Measurements from ENCODE around the gene GGCX.
"Not testable (repeated sequence)": the region's sequence is repeated elsewhere in the genome, so short reads cannot be mapped to it uniquely, and the experiment has no call there.

The GGCX gene

GRCh38 chr2:85560812-85561279 is 447 bp downstream of the GGCX start:
- no peak for TF ChIP-seq CTCF (IDR thresholded peaks at IDR 0.05; ENCODE audit: low read depth, low read length, poor library complexity, severe bottlenecking)
- TF ChIP-seq EZH2phosphoT487 (IDR thresholded peaks at IDR 0.05; ENCODE audit: borderline replicate concordance, low read length) = no peak
- H3K9me2 ChIP-seq (replicated peaks; ENCODE audit: control insufficient read depth, low read length) = no peaks in the 10 kb centered on the region
- no peak overlapping the region for H3K27ac ChIP-seq (ENCODE audit: low read depth, low read length)
- peak overlapping the region; percentile 72 for H3K4me2 ChIP-seq (ENCODE audit: low read length)
- H3K36me3 ChIP-seq (ENCODE audit: control insufficient read depth, low read length) = peaks cover 20% of the 10 kb centered on the region
- H3K4me3 ChIP-seq (ENCODE audit: low read length) = peak overlapping the region; percentile 80
- H4K20me1 ChIP-seq (ENCODE audit: control insufficient read depth, insufficient read depth, low read depth, low read length) = no peaks in the 10 kb centered on the region
- H3K79me2 ChIP-seq (ENCODE audit: control insufficient read depth, low read length) = peaks cover 31% of the 10 kb centered on the region
- H3F3A ChIP-seq (ENCODE audit: control insufficient read depth, insufficient read depth) = peaks cover 4% of the 10 kb centered on the region; the same call in 1 of the 2 replicates
- peaks cover 30% of the 10 kb centered on the region for H3K4me1 ChIP-seq (ENCODE audit: control insufficient read depth, low read length)
- H3K9me3 ChIP-seq (ENCODE audit: control insufficient read depth, insufficient read depth, low read length) = no peaks in the 10 kb centered on the region
- no peaks in the 10 kb centered on the region for H3K27me3 ChIP-seq (ENCODE audit: control insufficient read depth, low read length)

- H3K9me3 ChIP-seq (ENCODE audit: control insufficient read depth, insufficient read depth, low read length); H3K27me3 ChIP-seq (ENCODE audit: control insufficient read depth, low read length); H3K9me2 ChIP-seq (replicated peaks; ENCODE audit: control insufficient read depth, low read length); H3K27ac ChIP-seq (ENCODE audit: low read depth, low read length); H3F3A ChIP-seq (ENCODE audit: control insufficient read depth, insufficient read depth); H4K20me1 ChIP-seq (ENCODE audit: control insufficient read depth, insufficient read depth, low read depth, low read length): not testable (repeated sequence)
- H3K4me3 ChIP-seq (ENCODE audit: low read length) = peak overlapping the region; percentile 80
- H3K4me2 ChIP-seq (ENCODE audit: low read length) = peak overlapping the region; percentile 72
- H3K4me1 ChIP-seq (ENCODE audit: control insufficient read depth, low read length) = peaks cover 30% of the 10 kb centered on the region
- H3K36me3 ChIP-seq (ENCODE audit: control insufficient read depth, low read length) = peaks cover 22% of the 10 kb centered on the region
- H3K79me2 ChIP-seq (ENCODE audit: control insufficient read depth, low read length) = peaks cover 31% of the 10 kb centered on the region
Measured at GRCh38 chr2:85560403-85560726, 928 bp downstream of the GGCX start.

- H4K20me1 ChIP-seq (ENCODE audit: control insufficient read depth, insufficient read depth, low read depth, low read length) = no peaks in the 10 kb centered on the region
- peaks cover 17% of the 10 kb centered on the region for H3K4me1 ChIP-seq (ENCODE audit: control insufficient read depth, low read length)
- TF ChIP-seq CTCF (IDR thresholded peaks at IDR 0.05; ENCODE audit: low read depth, low read length, poor library complexity, severe bottlenecking) (no peak), EZH2phosphoT487 (IDR thresholded peaks at IDR 0.05; ENCODE audit: borderline replicate concordance, low read length) (no peak)
- H3K4me2 ChIP-seq (ENCODE audit: low read length) = no peak overlapping the region
- H3K27ac ChIP-seq (ENCODE audit: low read depth, low read length) = no peak overlapping the region
- peaks cover 38% of the 10 kb centered on the region for H3K36me3 ChIP-seq (ENCODE audit: control insufficient read depth, low read length)
- H3K79me2 ChIP-seq (ENCODE audit: control insufficient read depth, low read length) = peaks cover 31% of the 10 kb centered on the region
- H3K9me3 ChIP-seq (ENCODE audit: control insufficient read depth, insufficient read depth, low read length) = no peaks in the 10 kb centered on the region
- no peak overlapping the region for H3K4me3 ChIP-seq (ENCODE audit: low read length)
- H3K27me3 ChIP-seq (ENCODE audit: control insufficient read depth, low read length) = no peaks in the 10 kb centered on the region
- no peaks in the 10 kb centered on the region for H3K9me2 ChIP-seq (replicated peaks; ENCODE audit: control insufficient read depth, low read length)
- no peaks in the 10 kb centered on the region for H3F3A ChIP-seq (ENCODE audit: control insufficient read depth, insufficient read depth)
Measured at GRCh38 chr2:85558160-85558559, 3.1 kb downstream of the GGCX start.

- no peaks in the 10 kb centered on the region for H3F3A ChIP-seq (ENCODE audit: control insufficient read depth, insufficient read depth)
- H3K9me2 ChIP-seq (replicated peaks; ENCODE audit: control insufficient read depth, low read length) = no peaks in the 10 kb centered on the region
- no peaks in the 10 kb centered on the region for H3K27me3 ChIP-seq (ENCODE audit: control insufficient read depth, low read length)
- no peaks in the 10 kb centered on the region for H3K9me3 ChIP-seq (ENCODE audit: control insufficient read depth, insufficient read depth, low read length)
- peaks cover 11% of the 10 kb centered on the region for H3K4me1 ChIP-seq (ENCODE audit: control insufficient read depth, low read length)
- H3K79me2 ChIP-seq (ENCODE audit: control insufficient read depth, low read length) = peaks cover 31% of the 10 kb centered on the region
- no peaks in the 10 kb centered on the region for H4K20me1 ChIP-seq (ENCODE audit: control insufficient read depth, insufficient read depth, low read depth, low read length)
- H3K27ac ChIP-seq (ENCODE audit: low read depth, low read length) = no peak overlapping the region
- H3K4me2 ChIP-seq (ENCODE audit: low read length) = no peak overlapping the region
- TF ChIP-seq CTCF (IDR thresholded peaks at IDR 0.05; ENCODE audit: low read depth, low read length, poor library complexity, severe bottlenecking) (no peak), EZH2phosphoT487 (IDR thresholded peaks at IDR 0.05; ENCODE audit: borderline replicate concordance, low read length) (no peak)
- H3K36me3 ChIP-seq (ENCODE audit: control insufficient read depth, low read length) = peaks cover 48% of the 10 kb centered on the region
- H3K4me3 ChIP-seq (ENCODE audit: low read length) = no peak overlapping the region
Measured at GRCh38 chr2:85557130-85557529, 4.2 kb downstream of the GGCX start.

Data from DOHH2 (cell line).